Measurements from ENCODE around the gene PRR15L. TPM values are rescaled to one million over a fixed set of nuclear protein-coding genes. Genes with fewer than 3 reads are reported as not detected.

The PRR15L gene
- total and polyA plus RNA-seq, 12 donors: 0.03 to 0.24 (median 0.19) TPM; not detected in 9

DNA sequence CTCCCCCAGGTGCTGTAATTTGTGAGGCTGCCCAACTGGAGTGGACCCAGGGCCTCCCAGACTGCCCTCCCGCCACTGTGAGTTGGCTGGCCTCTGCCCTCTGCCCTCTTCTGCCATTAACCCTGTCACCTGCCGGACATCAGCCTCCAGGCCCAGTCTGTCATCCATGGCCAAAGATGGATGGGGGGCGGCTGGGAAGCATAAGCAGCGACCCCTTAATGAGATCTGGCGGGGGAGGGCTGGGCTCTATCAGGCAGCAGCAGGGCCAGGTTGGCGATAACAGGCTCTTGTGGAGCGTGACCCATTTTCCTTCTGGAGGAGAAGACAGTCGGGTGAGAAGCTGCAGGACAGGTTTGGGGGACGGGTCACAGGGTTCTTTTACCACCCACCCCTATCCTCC, 38.5 kb upstream of the PRR15L start:
- 70 to 81% (median 75%) methylated on average over 6 to 9 of the region's 9 CpGs for WGBS, 4 donors
- no peaks in the 10 kb centered on the region for H3K9me3 ChIP-seq (replicated peaks in 1 of 3)
- H3K36me3 ChIP-seq (replicated peaks in 1 of 2): no peaks in the 10 kb centered on the region
- TF ChIP-seq, protein P1, sequence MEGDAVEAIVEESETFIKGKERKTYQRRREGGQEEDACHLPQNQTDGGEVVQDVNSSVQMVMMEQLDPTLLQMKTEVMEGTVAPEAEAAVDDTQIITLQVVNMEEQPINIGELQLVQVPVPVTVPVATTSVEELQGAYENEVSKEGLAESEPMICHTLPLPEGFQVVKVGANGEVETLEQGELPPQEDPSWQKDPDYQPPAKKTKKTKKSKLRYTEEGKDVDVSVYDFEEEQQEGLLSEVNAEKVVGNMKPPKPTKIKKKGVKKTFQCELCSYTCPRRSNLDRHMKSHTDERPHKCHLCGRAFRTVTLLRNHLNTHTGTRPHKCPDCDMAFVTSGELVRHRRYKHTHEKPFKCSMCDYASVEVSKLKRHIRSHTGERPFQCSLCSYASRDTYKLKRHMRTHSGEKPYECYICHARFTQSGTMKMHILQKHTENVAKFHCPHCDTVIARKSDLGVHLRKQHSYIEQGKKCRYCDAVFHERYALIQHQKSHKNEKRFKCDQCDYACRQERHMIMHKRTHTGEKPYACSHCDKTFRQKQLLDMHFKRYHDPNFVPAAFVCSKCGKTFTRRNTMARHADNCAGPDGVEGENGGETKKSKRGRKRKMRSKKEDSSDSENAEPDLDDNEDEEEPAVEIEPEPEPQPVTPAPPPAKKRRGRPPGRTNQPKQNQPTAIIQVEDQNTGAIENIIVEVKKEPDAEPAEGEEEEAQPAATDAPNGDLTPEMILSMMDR (IDR thresholded peaks at IDR 0.05): no peak
- TF ChIP-seq POLR2A (IDR thresholded peaks at IDR 0.05): no peak
- intact Hi-C loops (cut with DNase I): no loop called here
- no peaks in the 10 kb centered on the region for H3K4me1 ChIP-seq (replicated peaks in 1 of 2)
- H3K27ac ChIP-seq: no peak overlapping the region
- no peak overlapping the region for H3K4me3 ChIP-seq
- DNase-seq: no peak
- no peaks in the 10 kb centered on the region for H3K27me3 ChIP-seq

DNA sequence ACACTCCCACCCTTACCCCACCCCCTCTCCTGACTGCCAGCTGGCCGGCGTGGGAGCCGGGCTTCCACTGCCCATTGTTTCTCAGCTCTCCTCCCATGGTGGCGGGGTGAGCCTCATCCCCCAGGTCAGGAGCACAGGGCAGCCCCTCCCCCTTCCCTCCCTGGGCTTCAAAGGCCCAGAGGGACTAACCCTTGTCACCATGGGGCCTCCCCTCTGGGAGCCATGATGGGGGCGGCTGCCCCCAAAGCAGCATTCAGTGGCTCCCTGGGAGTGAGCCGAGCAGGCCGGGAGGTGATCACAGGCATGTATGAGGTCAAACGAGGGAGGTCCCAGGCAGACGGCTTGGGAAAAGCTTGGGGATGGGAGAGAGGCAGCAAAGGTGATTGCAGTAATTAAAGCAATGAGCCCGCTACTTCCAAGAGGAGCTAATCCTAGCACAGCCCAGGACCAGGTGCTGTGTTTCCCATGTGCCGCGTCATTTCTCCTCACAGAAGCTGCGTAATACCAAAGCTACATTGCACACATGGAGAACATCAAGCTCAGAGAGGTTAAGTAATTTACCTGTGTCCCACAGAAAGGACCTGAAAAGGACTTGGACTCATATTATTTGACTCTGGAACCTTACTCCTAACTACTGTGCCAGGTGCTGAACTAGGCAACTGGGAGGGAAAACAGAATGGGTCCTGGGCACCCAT, 37.7 kb upstream of the PRR15L start:
- Histone ChIP-seq H3K4me3 (no peak overlapping the region), H3K4me1 (replicated peaks in 1 of 2) (no peaks in the 10 kb centered on the region), H3K27ac (no peak overlapping the region), H3K36me3 (replicated peaks in 1 of 2) (no peaks in the 10 kb centered on the region), H3K27me3 (no peaks in the 10 kb centered on the region), H3K9me3 (replicated peaks in 1 of 3) (no peaks in the 10 kb centered on the region)
- DNase-seq: no peak
- no peak for TF ChIP-seq POLR2A (IDR thresholded peaks at IDR 0.05)
- TF ChIP-seq, protein P1 (IDR thresholded peaks at IDR 0.05): no peak
- WGBS, 4 donors: 71 to 87% (median 78%) methylated on average over 10 to 13 of the region's 13 CpGs
- intact Hi-C loops (cut with DNase I): no loop called here

DNA sequence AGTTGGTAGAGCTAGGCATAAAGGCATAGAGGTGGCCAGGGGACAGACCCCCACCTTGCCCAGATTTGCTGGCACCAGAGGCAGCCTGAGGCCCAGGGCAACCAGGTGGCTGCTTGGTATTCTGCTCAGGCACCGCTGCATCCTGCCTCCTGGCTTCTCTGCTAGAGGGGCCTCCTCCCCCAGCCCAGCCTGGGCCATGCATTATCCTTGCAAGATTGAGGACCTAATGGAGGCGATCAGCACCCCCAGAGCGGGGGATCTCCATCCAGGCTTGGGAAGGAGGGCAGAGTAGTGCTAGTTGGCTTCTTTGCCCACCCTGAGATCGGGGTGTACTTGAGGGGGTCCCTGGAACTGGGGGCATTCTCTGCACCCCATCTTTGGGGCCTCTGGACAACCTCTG, 37.0 kb upstream of the PRR15L start:
- H3K27me3 ChIP-seq: no peaks in the 10 kb centered on the region
- no peak overlapping the region for H3K27ac ChIP-seq
- WGBS, 4 donors: 83 to 90% (median 87%) methylated on average over 3 to 4 of the region's 4 CpGs
- TF ChIP-seq POLR2A (IDR thresholded peaks at IDR 0.05): no peak
- TF ChIP-seq, protein P1 (IDR thresholded peaks at IDR 0.05): no peak
- H3K36me3 ChIP-seq (replicated peaks in 1 of 2): no peaks in the 10 kb centered on the region
- no peak for DNase-seq
- no peaks in the 10 kb centered on the region for H3K9me3 ChIP-seq (replicated peaks in 1 of 3)
- intact Hi-C loops (cut with DNase I): no loop called here
- H3K4me1 ChIP-seq (replicated peaks in 1 of 2): no peaks in the 10 kb centered on the region
- no peak overlapping the region for H3K4me3 ChIP-seq

DNA sequence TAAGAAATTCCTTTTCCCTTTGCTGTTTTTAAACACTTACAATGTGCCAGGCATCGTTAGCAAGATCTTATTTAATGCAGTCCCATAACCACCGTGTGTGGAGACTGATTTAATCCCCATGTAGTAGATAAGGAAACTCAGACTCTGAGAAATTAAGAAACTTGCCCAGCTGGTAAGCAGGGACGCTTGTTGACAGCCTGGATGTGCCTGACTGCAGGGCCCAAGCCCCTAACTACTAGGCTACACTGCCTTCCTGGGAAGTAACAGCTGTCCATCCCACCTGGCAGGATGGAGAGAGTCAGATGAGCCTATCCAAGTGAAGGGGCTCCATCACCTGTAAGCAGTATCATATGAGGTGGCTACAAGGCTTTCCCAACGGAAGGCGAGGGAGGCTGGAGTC, 36.3 kb upstream of the PRR15L start:
- intact Hi-C loops (cut with DNase I): no loop called here
- H3K36me3 ChIP-seq (replicated peaks in 1 of 2): no peaks in the 10 kb centered on the region

More for the DNA sequence above, 36.3 kb upstream of the PRR15L start:
- TF ChIP-seq, protein P1 (IDR thresholded peaks at IDR 0.05): no peak
- no peak overlapping the region for H3K4me3 ChIP-seq
- WGBS, 4 donors: 74 to 91% (median 83%) methylated on average over 5 of the region's 5 CpGs
- H3K9me3 ChIP-seq (replicated peaks in 1 of 3): no peaks in the 10 kb centered on the region
- H3K4me1 ChIP-seq (replicated peaks in 1 of 2): no peaks in the 10 kb centered on the region
- DNase-seq: no peak
- H3K27ac ChIP-seq: no peak overlapping the region
- H3K27me3 ChIP-seq: no peaks in the 10 kb centered on the region

All from adrenal gland (tissue), 12 donors.